KOPT-K1 (cell line): ENCODE data around the gene AVPR1A.
"Not testable (repeated sequence)": the region's sequence is repeated elsewhere in the genome, so short reads cannot be mapped to it uniquely, and the experiment has no call there.

Experiments used
- H3K27ac ChIP-seq: fragments of 200-600 bp; sonication (generic); 2 replicates; pipeline ENCODE4 v1.5.1; 2016; ENCODE audit warnings: antibody characterized with exemption, mild to moderate bottlenecking, low read depth, low read length; ENCODE audit not compliant: poor library complexity, severe bottlenecking
- H3K36me3 ChIP-seq: fragments of 200-600 bp; sonication (generic); 2 replicates; pipeline ENCODE4 v1.5.1; 2017; ENCODE audit warnings: antibody characterized with exemption, mild to moderate bottlenecking, low read length, moderate library complexity; ENCODE audit not compliant: insufficient read depth
- H3K9me3 ChIP-seq: fragments of 200-600 bp; sonication (generic); 2 replicates; pipeline ENCODE4 v1.5.1; 2017; ENCODE audit warnings: antibody characterized with exemption, low read length, mild to moderate bottlenecking; ENCODE audit not compliant: insufficient read depth, poor library complexity, severe bottlenecking

Gene AVPR1A

DNA sequence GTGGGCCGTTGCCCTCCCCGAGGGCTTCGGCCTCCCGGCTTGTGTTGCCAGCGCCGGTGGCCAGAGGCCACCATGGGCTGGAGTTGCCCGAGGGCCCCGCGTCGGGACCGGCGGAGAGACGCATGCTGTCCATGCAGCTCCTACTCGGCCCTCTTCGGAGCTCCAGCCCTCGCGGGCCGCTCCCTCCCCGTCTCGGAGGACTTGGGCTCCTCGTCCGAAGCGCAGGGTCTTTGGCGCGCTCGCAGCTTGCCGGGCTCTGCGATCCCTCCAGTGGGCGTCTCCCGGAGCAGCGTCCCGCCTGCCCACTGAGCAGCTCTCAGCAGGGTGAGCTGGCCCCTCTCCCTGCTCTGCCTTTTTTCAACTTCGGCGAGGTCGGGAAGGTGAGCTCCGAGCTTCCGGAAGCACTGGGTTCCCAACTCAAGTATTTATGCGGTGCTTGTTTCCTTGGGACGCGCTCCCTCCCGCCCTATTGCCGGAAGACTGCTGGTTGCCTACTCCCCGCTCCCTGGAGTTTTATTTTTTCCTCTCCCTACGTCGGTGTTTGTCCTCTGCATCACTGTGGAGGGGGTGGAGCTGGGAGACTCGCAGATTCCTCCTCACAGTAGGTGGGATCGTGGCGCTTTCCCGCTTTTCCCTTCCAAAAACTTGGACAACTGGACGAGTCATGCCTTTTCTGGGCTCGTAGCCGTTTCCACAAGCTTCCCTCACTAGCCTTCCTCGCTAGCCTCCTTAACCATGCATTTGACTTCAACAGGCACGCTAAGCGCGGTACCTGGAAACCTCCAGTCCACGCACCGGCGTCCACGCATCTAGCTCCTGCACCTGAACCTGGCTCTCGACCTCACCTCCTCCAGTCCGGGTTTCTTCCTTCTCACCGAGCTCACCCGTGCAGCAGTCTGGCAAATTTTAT, at the start of gene AVPR1A:
Gene AVPR1A, minus strand, starts transcription at position 489 of the 910 bp plus-strand sequence. Its CDS starts 365 bp downstream, at position 124.
- Histone ChIP-seq H3K36me3 (no peaks in the 10 kb centered on the region), H3K9me3 (no peaks in the 10 kb centered on the region), H3K27ac (no peak within 1 kb of the TSS)

- Histone ChIP-seq H3K9me3 (no peaks in the 10 kb centered on the region), H3K27ac (no peak overlapping the region), H3K36me3 (no peaks in the 10 kb centered on the region)
Observed at GRCh38 chr12:63196168-63196567, 45.2 kb upstream of the AVPR1A start.

GRCh38 chr12:63179224-63179623, 28.2 kb upstream of the AVPR1A start:
- H3K36me3 ChIP-seq = no peaks in the 10 kb centered on the region
- peaks cover 49% of the 10 kb centered on the region for H3K9me3 ChIP-seq
- no peak overlapping the region for H3K27ac ChIP-seq

GRCh38 chr12:63170321-63170720, 19.3 kb upstream of the AVPR1A start:
- Histone ChIP-seq H3K36me3 (no peaks in the 10 kb centered on the region), H3K27ac (no peak overlapping the region), H3K9me3 (peaks cover 8% of the 10 kb centered on the region)

GRCh38 chr12:63167741-63168140, 16.7 kb upstream of the AVPR1A start:
- H3K27ac ChIP-seq, H3K36me3 ChIP-seq, H3K9me3 ChIP-seq: not testable (repeated sequence)

GRCh38 chr12:63164911-63165310, 13.9 kb upstream of the AVPR1A start:
- Histone ChIP-seq H3K27ac (no peak overlapping the region), H3K9me3 (no peaks in the 10 kb centered on the region), H3K36me3 (no peaks in the 10 kb centered on the region)

DNA sequence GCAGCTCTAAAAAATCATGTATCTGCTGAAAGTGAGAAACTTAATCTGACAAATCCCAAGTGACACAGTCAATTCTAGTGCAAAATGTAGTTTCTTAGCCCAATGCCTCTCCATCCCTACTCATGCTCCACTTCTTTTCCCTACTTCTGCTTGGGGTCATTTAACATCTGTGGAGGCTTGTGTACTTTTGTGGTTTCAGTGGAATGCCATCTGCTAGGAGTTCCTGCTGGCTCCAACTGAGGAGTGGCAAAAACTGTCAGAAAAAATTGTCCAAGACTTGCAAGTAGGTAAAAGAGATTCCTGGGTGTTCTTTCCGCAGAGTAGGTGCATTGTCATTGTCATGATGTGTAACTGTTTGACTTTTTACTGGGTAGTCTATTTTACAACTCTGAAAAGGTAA, 12.5 kb upstream of the AVPR1A start:
- H3K9me3 ChIP-seq = no peaks in the 10 kb centered on the region

DNA sequence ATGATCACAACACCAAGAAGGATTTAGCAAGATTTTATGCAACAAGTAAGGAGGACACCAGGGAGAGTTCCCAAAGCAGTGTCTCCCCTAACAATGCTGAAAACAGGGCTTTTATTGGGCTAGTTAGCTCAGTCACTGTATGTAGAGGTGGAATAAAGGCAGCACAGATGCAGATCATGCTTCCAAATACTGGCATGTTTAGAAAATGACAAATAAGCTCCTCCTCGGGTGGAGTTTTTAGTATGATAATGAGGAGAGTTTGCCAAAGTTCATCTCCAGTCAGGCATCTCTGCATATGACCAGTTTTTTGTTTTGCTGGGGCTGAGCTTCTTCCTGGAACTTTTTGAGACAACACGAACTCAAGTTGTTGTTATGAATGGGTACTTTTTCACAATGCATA, 4.4 kb upstream of the AVPR1A start:
- Histone ChIP-seq H3K36me3 (no peaks in the 10 kb centered on the region), H3K9me3 (no peaks in the 10 kb centered on the region), H3K27ac (no peak overlapping the region)

More for the DNA sequence above, 12.5 kb upstream of the AVPR1A start:
- Histone ChIP-seq H3K27ac (no peak overlapping the region), H3K36me3 (no peaks in the 10 kb centered on the region)

- Histone ChIP-seq H3K36me3 (no peaks in the 10 kb centered on the region), H3K27ac (no peak overlapping the region), H3K9me3 (no peaks in the 10 kb centered on the region)
Observed at GRCh38 chr12:63154560-63154959, 3.6 kb upstream of the AVPR1A start.

DNA sequence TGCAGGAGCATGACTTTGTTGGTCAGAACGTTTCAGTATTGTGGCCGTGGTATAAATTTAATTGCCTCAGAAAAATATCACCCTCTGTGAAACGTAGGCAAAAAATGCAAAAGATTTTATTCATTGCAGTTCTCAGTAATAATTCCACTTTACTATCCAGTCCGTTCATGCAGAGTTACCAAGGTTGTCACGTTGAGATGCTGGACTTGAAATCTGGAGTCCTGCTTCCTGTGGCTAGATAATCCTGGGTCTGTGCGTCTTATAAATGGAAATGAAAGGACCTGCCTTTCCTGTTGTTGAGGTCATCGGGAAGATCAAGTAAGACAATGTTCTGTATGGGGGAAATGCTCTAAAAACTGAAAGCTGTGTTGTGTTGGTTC, 1.3 kb upstream of the AVPR1A start:
- H3K27ac ChIP-seq = no peak overlapping the region

GRCh38 chr12:63151623-63152320, 771 bp upstream of the AVPR1A start:
- Histone ChIP-seq H3K9me3 (no peaks in the 10 kb centered on the region), H3K27ac (no peak overlapping the region), H3K36me3 (no peaks in the 10 kb centered on the region)

More for the DNA sequence above, 1.3 kb upstream of the AVPR1A start:
- Histone ChIP-seq H3K36me3 (no peaks in the 10 kb centered on the region), H3K9me3 (no peaks in the 10 kb centered on the region)

DNA sequence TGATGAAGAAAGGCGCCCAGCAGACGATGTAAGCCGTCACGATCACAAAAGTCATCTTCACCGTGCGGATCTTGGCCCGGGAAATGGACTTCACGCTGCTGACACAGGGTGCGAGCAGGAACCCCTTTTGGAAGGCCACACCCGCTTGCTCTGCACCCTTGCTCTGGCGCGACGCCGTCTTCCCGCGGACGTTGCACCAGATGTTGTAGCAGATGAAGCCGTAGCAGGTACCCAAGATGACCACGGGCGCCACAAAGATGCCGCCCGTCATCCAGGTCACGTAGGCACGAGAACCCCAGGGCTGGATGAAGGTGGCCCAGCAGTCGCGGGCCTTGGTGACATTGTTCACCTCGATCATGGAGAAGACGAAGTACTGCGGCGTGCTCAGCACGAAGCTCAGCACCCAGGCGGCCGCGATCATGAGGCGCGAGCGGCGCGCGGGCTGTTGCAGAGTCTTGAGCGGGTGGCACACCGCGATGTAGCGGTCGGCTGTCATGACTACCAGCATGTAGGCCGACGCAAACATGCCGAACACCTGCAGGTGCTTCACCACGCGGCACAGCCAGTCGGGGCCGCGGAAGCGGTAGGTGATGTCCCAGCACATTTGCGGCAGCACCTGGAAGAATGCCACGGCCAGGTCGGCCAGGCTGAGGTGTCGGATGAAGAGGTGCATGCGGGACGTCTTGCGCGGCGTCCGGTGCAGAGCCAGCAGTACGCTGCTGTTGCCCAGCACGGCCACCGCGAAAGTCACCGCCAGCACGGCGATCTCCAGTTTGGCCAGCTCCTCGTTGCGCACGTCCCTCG, 890 bp downstream of the AVPR1A start:
- no peak overlapping the region for H3K27ac ChIP-seq
- no peaks in the 10 kb centered on the region for H3K9me3 ChIP-seq
- H3K36me3 ChIP-seq = no peaks in the 10 kb centered on the region

- Histone ChIP-seq H3K36me3 (no peaks in the 10 kb centered on the region), H3K9me3 (no peaks in the 10 kb centered on the region), H3K27ac (no peak overlapping the region)
Observed at GRCh38 chr12:63144556-63144955, 6.4 kb downstream of the AVPR1A start.

DNA sequence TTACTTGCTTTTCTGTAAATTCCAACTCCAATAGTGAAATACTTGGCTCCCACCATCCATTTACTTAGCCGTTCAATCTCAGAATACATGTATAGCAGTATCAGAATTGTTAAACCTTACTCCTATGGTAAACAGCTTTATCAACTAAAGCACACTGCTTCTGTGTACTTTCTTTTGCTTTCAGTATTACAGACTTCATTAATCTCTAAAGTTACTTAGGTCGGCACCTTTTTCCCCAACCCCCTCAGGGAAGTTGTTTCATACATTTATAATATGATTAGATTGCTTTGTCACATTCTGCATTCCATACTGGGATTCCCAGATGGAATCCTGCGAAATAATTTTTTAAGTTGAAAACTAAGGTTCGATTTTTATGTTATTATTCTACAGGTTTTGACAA, 12.5 kb downstream of the AVPR1A start:
- Histone ChIP-seq H3K36me3 (no peaks in the 10 kb centered on the region), H3K27ac (no peak overlapping the region), H3K9me3 (no peaks in the 10 kb centered on the region)

DNA sequence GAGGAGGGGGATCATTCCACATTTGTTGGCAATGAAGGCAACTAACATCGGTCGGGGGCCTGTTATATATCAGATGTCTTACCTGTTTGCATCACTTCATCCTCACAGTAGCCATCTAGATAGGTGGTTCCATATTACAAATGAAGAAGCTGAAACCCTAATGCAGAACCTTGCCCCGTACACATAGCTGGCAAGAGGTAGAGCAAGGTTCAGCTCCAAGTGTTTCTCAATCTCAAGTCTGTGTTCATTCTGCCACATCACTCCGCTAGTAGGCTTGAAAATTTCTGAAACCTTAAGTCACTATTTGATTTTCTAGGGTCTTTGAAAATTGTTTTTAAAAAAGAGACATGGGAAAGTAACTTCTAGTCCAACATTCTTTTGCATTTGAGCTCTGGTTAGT, 17.0 kb downstream of the AVPR1A start:
- no peaks in the 10 kb centered on the region for H3K9me3 ChIP-seq
- H3K36me3 ChIP-seq = no peaks in the 10 kb centered on the region
- no peak overlapping the region for H3K27ac ChIP-seq
